GM21737 (cell line): Measurements from ENCODE around the gene FHL2.

Experiments used
- ATAC-seq: cut with Tn5 transposase; IDR thresholded peaks from one replicate; pipeline ENCODE4 v1.9.1; 2021; ENCODE audit warnings: mild to moderate bottlenecking, moderate library complexity; ENCODE audit not compliant: unreplicated experiment

Gene FHL2

GRCh38 chr2:105397953-105398335, 907 bp downstream of the FHL2 start:
- ATAC-seq: no peak

- no peak for ATAC-seq
These were observed 1.7 kb downstream of the FHL2 start for GRCh38 chr2:105397025-105397722.

GRCh38 chr2:105396254-105397024, 2.4 kb downstream of the FHL2 start:
- ATAC-seq: no peak

- no peak for ATAC-seq
These were observed 3.2 kb downstream of the FHL2 start for GRCh38 chr2:105395691-105396090.

GRCh38 chr2:105394951-105395611, 3.8 kb downstream of the FHL2 start:
- ATAC-seq: no peak

- ATAC-seq: no peak
These were observed 5.3 kb downstream of the FHL2 start for GRCh38 chr2:105393373-105394055.

GRCh38 chr2:105391763-105392662, 6.8 kb downstream of the FHL2 start:
- no peak for ATAC-seq

- no peak for ATAC-seq
These were observed 7.7 kb downstream of the FHL2 start for GRCh38 chr2:105391058-105391627.

GRCh38 chr2:105390454-105390853, 8.4 kb downstream of the FHL2 start:
- ATAC-seq: no peak

GRCh38 chr2:105388971-105389381, 9.9 kb downstream of the FHL2 start:
- no peak for ATAC-seq

GRCh38 chr2:105387225-105387624, 11.6 kb downstream of the FHL2 start:
- ATAC-seq: no peak

GRCh38 chr2:105385731-105386540, 12.9 kb downstream of the FHL2 start:
- ATAC-seq: no peak

- ATAC-seq: no peak
These were observed 14.0 kb downstream of the FHL2 start for GRCh38 chr2:105384861-105385260.

- no peak for ATAC-seq
These were observed 14.6 kb downstream of the FHL2 start for GRCh38 chr2:105384216-105384615.

- ATAC-seq: no peak
These were observed 15.3 kb downstream of the FHL2 start for GRCh38 chr2:105383432-105384166.

GRCh38 chr2:105382177-105382576, 16.7 kb downstream of the FHL2 start:
- no peak for ATAC-seq

GRCh38 chr2:105381101-105381668, 17.7 kb downstream of the FHL2 start:
- ATAC-seq: no peak

- no peak for ATAC-seq
These were observed 18.3 kb downstream of the FHL2 start for GRCh38 chr2:105380432-105381100.
